Globus pallidus (tissue), 1 donor: ENCODE results near the gene OR9A2.
A peak's percentile ranks its signal among the peaks of the same experiment; 100 is the strongest.

Source experiments
- DNase-seq: peaks from one replicate; pipeline ENCODE4 v3.0.0-alpha.2; 2015; ENCODE audit warnings: low spot score

OR9A2 gene, protein sequence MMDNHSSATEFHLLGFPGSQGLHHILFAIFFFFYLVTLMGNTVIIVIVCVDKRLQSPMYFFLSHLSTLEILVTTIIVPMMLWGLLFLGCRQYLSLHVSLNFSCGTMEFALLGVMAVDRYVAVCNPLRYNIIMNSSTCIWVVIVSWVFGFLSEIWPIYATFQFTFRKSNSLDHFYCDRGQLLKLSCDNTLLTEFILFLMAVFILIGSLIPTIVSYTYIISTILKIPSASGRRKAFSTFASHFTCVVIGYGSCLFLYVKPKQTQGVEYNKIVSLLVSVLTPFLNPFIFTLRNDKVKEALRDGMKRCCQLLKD

DNA sequence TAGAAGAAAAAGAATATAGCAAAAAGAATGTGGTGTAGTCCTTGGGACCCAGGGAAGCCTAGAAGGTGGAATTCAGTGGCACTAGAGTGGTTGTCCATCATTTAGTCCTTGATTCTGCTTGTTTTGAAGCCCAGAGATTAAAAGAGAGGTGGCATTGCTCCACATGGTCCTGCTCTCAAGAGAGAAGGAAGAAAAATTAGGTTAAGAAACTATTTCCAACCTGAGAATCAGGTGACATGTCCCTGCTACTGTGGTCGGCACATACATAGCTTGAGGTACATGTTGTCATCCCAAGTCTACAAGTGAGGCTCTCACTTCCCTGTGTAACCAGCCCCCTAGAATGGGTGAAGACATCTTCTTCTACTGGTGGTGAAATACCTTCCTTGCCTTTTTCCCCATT, at the start of gene OR9A2:
OR9A2 (minus strand) TSS at position 101 of the 400 bp plus-strand sequence; CDS start at position 101, 0 bp downstream.
- DNase-seq: no peak

GRCh38 chr7:143074141-143074540, 47.2 kb upstream of the OR9A2 start:
- DNase-seq: no peak

- DNase-seq: no peak
Observed at GRCh38 chr7:143073556-143073955, 46.6 kb upstream of the OR9A2 start.

DNA sequence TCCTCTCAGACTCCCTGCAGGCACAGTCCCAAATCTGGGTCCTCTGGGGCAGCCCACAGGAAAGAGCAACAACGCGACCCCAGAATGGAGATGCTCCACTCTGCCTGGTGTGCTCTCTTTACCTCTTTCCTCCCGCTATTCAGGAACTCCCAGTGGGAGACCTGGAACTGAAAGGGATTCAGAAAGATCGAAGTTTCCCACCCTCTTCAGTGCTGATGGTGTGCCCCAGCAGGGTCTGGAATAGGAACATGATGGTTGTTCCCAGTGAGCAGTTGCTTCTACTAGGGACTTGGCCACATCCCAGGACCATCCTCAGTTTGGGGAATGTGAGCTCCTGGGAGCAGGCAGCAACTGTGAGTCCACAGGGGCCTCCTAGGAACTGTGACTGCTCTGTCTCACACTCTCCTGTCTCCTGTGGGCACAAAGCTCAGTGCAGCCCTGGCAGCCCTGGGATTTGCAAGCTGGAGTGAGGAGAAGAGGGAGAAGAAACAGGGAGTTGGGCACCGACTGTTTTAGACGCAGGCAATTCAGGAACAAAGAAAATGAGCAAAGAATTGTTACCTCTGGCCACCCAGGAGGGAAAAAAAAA, 43.1 kb upstream of the OR9A2 start:
- no peak for DNase-seq

DNA sequence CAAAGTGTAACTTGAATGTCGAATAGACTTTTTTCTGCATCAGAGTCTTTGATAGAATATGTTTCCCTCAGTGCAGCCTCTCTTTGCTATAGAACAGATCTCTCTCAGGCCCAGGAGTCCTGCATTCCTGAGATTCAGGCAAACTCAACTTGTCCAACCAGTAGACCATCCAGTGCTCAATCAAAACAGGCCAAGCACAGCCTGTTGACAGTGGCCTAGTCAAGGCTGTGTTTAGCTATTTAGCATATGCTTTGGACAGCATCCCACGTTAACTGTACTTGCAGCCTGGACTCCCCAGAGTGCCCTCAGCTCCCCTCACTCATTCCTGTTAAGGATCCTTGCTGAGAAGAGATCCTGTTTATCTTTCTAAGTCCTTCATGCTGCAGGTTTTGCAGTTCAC, 41.5 kb upstream of the OR9A2 start:
- DNase-seq: no peak

DNA sequence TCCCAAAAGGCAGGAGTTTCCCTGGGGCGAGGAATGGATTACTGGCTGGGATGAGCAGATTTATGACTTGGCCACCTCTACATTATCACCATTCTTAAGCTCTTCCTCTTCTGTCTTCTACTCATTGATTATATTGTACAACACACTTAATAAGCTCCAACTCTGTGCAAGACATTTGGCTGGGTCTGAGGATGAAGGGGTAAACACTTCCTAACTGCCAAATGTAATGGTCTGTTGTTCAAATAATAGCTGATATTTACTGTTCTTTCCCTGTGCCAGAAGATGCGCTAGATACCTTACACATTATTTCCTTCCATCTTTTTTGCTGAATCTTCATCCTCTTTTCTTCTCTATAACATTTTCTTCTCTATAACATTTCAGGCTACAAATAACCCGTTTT, 36.8 kb upstream of the OR9A2 start:
- no peak for DNase-seq

GRCh38 chr7:143055754-143056153, 28.8 kb upstream of the OR9A2 start:
- DNase-seq: no peak

DNA sequence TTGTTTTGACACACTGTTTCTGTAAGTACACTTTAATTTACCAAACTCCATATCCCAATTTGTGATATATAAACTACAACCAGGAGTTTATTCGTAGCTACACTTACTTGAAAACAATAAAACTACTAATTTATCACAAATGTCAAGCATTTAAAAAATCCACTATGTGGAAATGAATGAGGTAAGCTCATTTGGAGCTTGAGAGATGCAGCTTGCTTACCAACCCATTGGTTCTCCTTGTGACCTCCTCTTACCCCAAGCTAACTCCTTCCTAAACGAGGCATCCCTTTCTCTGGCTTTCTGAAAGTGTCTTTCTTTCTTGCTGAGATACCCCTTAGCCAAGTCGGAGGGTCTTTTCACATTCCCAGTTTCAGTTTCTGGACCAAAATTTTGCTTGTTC, 27.7 kb upstream of the OR9A2 start:
- DNase-seq: no peak

GRCh38 chr7:143052041-143052440, 25.1 kb upstream of the OR9A2 start, which contains the start of gene OR6V1:
TSS of gene OR6V1 (plus strand) at chr7:143052341. CDS start at chr7:143052341, 0 bp downstream.
- no peak for DNase-seq

DNA sequence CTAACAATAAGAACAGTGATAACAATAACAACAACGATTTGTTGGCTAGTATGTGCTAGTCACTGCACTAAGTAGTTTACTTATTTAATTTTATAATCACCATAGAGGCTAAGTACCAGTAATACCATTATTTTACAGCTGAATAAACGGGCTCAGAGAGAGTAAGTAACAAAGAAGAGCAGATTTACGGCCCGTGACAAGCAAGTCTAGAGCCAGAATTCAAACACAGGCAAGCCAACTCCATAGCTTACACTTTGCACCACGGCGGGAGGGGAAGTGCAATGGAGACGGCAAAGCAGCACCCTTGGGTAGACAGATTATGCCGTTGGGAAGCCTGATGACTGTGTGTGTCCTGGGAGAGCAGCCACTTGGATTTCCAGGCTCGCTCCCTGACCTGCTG, 24.0 kb upstream of the OR9A2 start:
- DNase-seq: no peak

DNA sequence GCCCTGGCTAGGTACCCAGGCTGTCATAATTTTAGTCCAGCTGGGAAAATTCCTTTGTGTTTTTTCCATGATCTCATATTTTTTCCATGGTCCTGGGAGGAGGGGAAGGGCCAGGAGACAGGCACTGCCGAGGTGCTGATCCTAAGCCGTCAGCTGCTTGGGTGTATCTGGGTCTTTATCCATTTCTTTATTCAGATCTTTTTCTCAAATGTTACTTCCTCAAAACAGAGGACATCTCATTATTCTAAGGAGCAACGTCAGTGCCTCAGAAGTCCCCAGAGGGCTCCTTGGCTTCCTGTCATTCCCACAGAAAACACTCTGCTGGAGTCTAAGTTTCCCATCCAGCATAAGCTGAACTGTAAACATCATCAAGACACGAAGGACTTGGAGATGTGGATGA, 22.4 kb upstream of the OR9A2 start:
- DNase-seq: no peak

GRCh38 chr7:143048827-143049226, 21.9 kb upstream of the OR9A2 start:
- no peak for DNase-seq

DNA sequence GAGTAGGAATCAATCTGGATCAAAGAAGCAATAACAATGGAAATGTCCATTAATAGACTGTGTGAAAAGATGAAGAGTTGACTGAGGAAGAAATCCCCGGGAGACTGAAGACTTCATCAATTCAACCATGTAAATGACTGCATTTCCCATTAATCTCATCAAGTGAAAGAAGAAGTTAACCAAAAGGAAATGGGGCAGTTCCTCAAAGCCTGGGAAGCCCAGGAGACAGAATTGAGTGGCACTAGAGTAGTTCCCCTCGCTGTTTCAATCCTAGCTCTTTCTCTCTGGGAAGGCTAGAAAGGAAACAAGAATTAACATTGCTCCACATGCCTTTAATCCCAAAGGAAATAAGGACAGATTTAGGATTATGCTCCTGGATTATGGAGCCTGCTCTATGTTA, 20.4 kb upstream of the OR9A2 start:
- no peak for DNase-seq

DNA sequence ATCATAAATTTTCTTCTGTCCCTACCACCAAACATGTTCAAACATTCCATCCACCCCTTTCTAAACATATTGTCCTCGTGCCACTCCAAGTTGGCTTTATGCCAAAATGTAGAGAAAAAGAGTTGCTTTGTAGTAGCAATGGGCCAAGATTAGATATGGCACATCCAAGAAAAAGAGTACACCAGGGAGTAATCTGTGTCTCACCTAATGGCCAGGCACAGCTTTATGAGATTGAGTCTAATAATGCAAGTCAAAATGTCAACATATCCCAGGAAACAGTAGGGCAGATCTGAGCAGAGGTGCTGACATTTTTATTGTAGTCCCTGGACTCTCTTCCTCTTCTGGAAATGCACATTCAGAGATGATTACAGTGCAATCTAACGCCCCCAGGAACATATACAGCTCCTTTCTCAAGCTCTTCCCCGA, 19.5 kb upstream of the OR9A2 start:
- DNase-seq: no peak

- DNase-seq: no peak
Observed at GRCh38 chr7:143043391-143043790, 16.5 kb upstream of the OR9A2 start.

DNA sequence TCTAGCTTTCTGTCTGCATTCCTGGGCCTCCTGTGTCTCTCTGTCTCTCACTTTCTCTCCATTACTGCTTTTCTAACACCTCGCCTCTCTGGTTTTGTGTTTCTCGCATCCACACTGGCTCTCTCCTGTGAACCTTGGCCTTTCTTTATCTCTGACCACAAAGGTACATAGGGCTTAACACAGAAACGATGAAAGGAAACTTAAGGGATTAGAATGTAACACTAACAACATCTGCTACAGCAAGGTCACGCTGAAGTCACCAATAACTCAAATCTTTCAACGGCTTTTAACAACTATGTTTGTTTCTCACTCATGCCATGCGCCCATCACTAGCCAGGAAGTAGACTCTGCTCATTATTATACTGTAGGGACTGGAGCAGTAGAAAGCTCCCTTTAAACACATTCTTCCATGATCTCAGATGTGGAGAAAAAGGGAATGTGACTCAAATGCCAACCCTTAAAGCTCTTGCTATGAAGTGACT, 15.9 kb upstream of the OR9A2 start:
- DNase-seq: no peak

GRCh38 chr7:143042159-143042789, 15.3 kb upstream of the OR9A2 start:
- peak; percentile 32 for DNase-seq

DNA sequence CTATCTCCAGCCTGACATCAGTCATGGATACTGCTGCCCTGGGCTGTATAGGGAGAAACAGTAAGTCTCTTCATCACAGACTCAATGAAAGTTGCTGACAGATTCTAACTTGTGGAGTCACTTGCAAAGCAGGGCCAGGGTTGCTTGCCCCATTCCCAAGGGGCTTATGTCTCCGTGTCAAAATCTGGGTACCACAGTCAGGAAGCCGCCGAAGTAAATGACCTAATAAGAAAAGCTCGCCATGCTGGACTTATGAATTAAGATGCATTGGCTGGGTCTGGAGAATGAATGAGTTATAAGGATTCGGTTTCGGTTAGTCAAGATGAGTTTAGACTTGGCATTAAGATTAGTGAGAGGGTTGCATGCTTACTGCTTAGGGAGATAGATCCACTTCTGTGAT, 14.4 kb upstream of the OR9A2 start:
- no peak for DNase-seq

DNA sequence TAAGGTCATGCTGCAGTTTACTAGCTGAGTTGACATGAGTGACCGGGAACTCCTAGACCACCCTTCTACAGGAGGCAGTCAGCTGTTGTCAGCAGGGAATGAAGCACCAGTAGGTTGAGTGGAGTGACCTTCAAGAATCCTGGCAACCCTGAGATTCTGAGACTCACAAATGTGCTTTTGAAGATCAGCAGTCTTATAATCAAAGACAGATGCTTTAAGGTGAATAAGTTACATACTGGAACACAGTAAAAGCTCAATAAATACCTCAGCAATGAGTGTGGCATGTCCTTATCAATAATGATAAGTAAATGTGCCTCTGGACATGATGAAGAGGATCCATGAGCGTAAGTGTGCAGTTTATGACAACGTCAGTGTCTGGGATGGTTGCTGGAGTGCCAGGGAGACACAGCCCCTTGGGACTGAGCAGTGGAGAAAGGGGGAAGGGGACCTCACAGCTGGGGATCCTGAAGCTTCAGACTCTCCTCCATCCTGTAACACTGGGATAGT, 13.3 kb upstream of the OR9A2 start:
- no peak for DNase-seq

GRCh38 chr7:143038635-143039034, 11.7 kb upstream of the OR9A2 start:
- no peak for DNase-seq

- no peak for DNase-seq
Observed at GRCh38 chr7:143027683-143028082, 751 bp upstream of the OR9A2 start.

DNA sequence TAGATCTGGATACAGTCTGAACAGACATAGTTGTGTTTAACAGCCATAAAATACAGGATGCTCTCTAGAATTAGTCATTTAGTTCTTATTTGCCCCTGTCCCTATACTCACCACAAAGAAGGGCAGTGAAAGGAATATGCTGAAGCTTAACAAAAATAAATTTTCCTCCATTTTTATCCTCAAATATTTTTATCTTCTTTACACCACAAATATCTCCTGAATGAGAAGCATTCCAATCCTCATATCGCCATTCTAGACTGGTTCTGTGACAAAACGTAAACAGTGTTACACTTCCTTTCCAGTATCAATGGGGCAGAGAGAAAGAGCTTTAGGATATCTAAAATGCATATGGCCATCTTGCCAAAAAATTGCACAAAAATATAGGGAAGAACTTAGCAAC, 1.6 kb downstream of the OR9A2 start:
- no peak for DNase-seq

- no peak for DNase-seq
Observed at GRCh38 chr7:143023047-143023446, 3.9 kb downstream of the OR9A2 start.
